Liver (tissue), 3 donors: ENCODE data around the gene ZNF276.

ENCODE experiments used
- ATF3 ChIP-seq: IDR thresholded peaks from 2 replicates; pipeline ENCODE4 v1.6.1; 2016; ENCODE audit warnings: antibody characterized with exemption
- CTCF ChIP-seq: fragments of 150-350 bp; IDR thresholded peaks from 2 replicates; pipeline ENCODE4 v1.5.1; 2017; ENCODE audit warnings: improper control_type of control experiment, low read depth, low read length; ENCODE audit not compliant: missing input control
- EGR1 ChIP-seq, 2 donors: IDR thresholded peaks; 2 replicates each; pipeline ENCODE4 v1.6.1; 2016 to 2018; ENCODE audit warnings: antibody characterized with exemption in 2 of 2, low read depth in 2 of 2
- FOXA1 ChIP-seq: IDR thresholded peaks from 2 replicates; pipeline ENCODE4 v1.6.1; 2016; ENCODE audit warnings: antibody characterized with exemption
- GABPA ChIP-seq, 2 donors: IDR thresholded peaks in 1 of 2; conservative IDR thresholded peaks in 1 of 2; 2 replicates each; pipeline ENCODE4 v1.6.1; 2016; ENCODE audit warnings: antibody characterized with exemption in 2 of 2, mild to moderate bottlenecking in 1 of 2, moderate library complexity in 1 of 2
- JUND ChIP-seq, 2 donors: IDR thresholded peaks; 2 replicates each; pipeline ENCODE4 v1.6.1; 2016; ENCODE audit warnings: antibody characterized with exemption in 2 of 2
- MAX ChIP-seq: IDR thresholded peaks from 2 replicates; pipeline ENCODE4 v1.6.1; 2016; ENCODE audit warnings: antibody characterized with exemption
- RAD21 ChIP-seq, 2 donors: IDR thresholded peaks; 2 replicates each; pipeline ENCODE4 v1.6.1; 2016; ENCODE audit warnings: antibody characterized with exemption in 2 of 2, mild to moderate bottlenecking in 2 of 2
- REST ChIP-seq: IDR thresholded peaks from 2 replicates; pipeline ENCODE4 v1.6.1; 2016; ENCODE audit warnings: antibody characterized with exemption, mild to moderate bottlenecking
- TAF1 ChIP-seq: conservative IDR thresholded peaks from 2 replicates; pipeline ENCODE4 v1.6.1; 2016; ENCODE audit warnings: antibody characterized with exemption, mild to moderate bottlenecking
- YY1 ChIP-seq: IDR thresholded peaks from 2 replicates; pipeline ENCODE4 v1.6.1; 2016; ENCODE audit warnings: antibody characterized with exemption, mild to moderate bottlenecking
- donor health status: healthy.
- donor health status: healthy.

GRCh38 chr16:89690392-89690901 is 30.9 kb upstream of the ZNF276 start:
- TF ChIP-seq CTCF, result no peak
- no peak for TF ChIP-seq ATF3
- no peak for TF ChIP-seq JUND (IDR thresholded peaks at IDR 0.05)
- no peak for TF ChIP-seq FOXA1
- no peak for TF ChIP-seq RAD21 (IDR thresholded peaks at IDR 0.05)
- no peak for TF ChIP-seq MAX
- no peak for TF ChIP-seq TAF1
- TF ChIP-seq YY1, result no peak
- TF ChIP-seq REST, result no peak
- no peak for TF ChIP-seq EGR1 (IDR thresholded peaks at IDR 0.05; ENCODE audit: low read depth in 2 of 2)
- no peak for TF ChIP-seq GABPA (IDR thresholded peaks at IDR 0.05 in 1 of 2, conservative IDR thresholded peaks at IDR 0.05 in 1 of 2)
